MCF 10A (cell line): ENCODE results near the gene SHPK. TPM values are rescaled to one million over a fixed set of nuclear protein-coding genes. Genes with fewer than 3 reads are reported as not detected.

ENCODE experiments used
- BruUV-seq: library from RNA; stranded (reverse); fragments of 400-500 nt; replicated peaks from 2 replicates; lab custom pipeline; 2021; lab: Mats Ljungman, UMichigan
- CTCF ChIA-PET: fragments of 300-600 bp; sonication (Branson Sonifier 250); formaldehyde crosslinking; extraction: SDS; loops from one replicate; lab custom pipeline; 2021; ENCODE audit warnings: antibody characterized with exemption, inconsistent platforms; lab: Yijun Ruan, JAX
- POLR2A ChIA-PET: fragments of 300-600, 350-650 bp; sonication (Branson Sonifier 250); formaldehyde crosslinking; extraction: SDS; loops from one replicate; lab custom pipeline; 2020; ENCODE audit warnings: antibody characterized with exemption, inconsistent platforms; lab: Yijun Ruan, JAX
- DNase-seq: peaks from one replicate; pipeline ENCODE4 v3.0.0-alpha.2; 2018; ENCODE audit not compliant: unreplicated experiment
- H3K27ac Mint-ChIP-seq: one replicate; pipeline ENCODE4 v1.8.0; 2022; ENCODE audit warnings: mild to moderate bottlenecking, low read depth, mixed read lengths; ENCODE audit not compliant: unreplicated experiment
- H3K27me3 Mint-ChIP-seq: one replicate; pipeline ENCODE4 v1.8.0; 2022; ENCODE audit warnings: mixed read lengths; ENCODE audit not compliant: insufficient read depth, unreplicated experiment
- H3K36me3 Mint-ChIP-seq: one replicate; pipeline ENCODE4 v1.8.0; 2022; ENCODE audit warnings: mild to moderate bottlenecking, moderate library complexity, mixed read lengths; ENCODE audit not compliant: insufficient read depth, unreplicated experiment
- H3K4me1 Mint-ChIP-seq: one replicate; pipeline ENCODE4 v1.8.0; 2022; ENCODE audit warnings: mixed read lengths; ENCODE audit not compliant: insufficient read depth, unreplicated experiment
- H3K4me3 Mint-ChIP-seq: one replicate; pipeline ENCODE4 v1.8.0; 2022; ENCODE audit warnings: mild to moderate bottlenecking, moderate library complexity, mixed read lengths; ENCODE audit not compliant: unreplicated experiment
- H3K9me3 Mint-ChIP-seq: one replicate; pipeline ENCODE4 v1.8.0; 2022; ENCODE audit warnings: mixed read lengths; ENCODE audit not compliant: unreplicated experiment
- intact Hi-C: fragments of 100-400 bp; cut with micrococcal nuclease; formaldehyde crosslinking; loops from 2 replicates; pipeline ENCODE4 v1.14.1; 2022
- total RNA-seq: library from RNA; stranded (reverse); gene quantifications from 2 replicates; pipeline ENCODE4 v1.2.3, GENCODE V29; 2022
- TF ChIP-seq, protein P1 (sequence below): fragments of 200-600 bp; IDR thresholded peaks from one replicate; pipeline ENCODE4 v1.8.0; 2022; ENCODE audit warnings: antibody characterized with exemption, mild to moderate bottlenecking; ENCODE audit not compliant: unreplicated experiment

SHPK gene
- total RNA-seq, 1 experiment from 2014 or later, result 6.3 TPM

- no peaks in the 10 kb centered on the region for H3K9me3 Mint-ChIP-seq
- H3K4me3 Mint-ChIP-seq, result no peak overlapping the region
- BruUV-seq, result no TSS peak
- no peaks in the 10 kb centered on the region for H3K27me3 Mint-ChIP-seq
- H3K27ac Mint-ChIP-seq, result no peak overlapping the region
- POLR2A ChIA-PET, result interaction anchor here (4.8 kb wide), 1 partner anchor 11 kb away, joined by 34 read pairs; the partner anchor contains the start of genes EMC6 and TAX1BP3
- TF ChIP-seq, protein P1, sequence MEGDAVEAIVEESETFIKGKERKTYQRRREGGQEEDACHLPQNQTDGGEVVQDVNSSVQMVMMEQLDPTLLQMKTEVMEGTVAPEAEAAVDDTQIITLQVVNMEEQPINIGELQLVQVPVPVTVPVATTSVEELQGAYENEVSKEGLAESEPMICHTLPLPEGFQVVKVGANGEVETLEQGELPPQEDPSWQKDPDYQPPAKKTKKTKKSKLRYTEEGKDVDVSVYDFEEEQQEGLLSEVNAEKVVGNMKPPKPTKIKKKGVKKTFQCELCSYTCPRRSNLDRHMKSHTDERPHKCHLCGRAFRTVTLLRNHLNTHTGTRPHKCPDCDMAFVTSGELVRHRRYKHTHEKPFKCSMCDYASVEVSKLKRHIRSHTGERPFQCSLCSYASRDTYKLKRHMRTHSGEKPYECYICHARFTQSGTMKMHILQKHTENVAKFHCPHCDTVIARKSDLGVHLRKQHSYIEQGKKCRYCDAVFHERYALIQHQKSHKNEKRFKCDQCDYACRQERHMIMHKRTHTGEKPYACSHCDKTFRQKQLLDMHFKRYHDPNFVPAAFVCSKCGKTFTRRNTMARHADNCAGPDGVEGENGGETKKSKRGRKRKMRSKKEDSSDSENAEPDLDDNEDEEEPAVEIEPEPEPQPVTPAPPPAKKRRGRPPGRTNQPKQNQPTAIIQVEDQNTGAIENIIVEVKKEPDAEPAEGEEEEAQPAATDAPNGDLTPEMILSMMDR, result no peak
- no peak for DNase-seq
- peaks cover 25% of the 10 kb centered on the region for H3K36me3 Mint-ChIP-seq
- peaks cover 6% of the 10 kb centered on the region for H3K4me1 Mint-ChIP-seq
- CTCF ChIA-PET, result interaction anchor here (0.6 to 1.8 kb wide), 2 partner anchors 9 to 26 kb away, joined by 3 to 6 read pairs; no protein-coding TSS in a partner anchor
- intact Hi-C loops, result no loop called here
Measured at GRCh38 chr17:3656755-3657587, 20.9 kb upstream of the SHPK start.

DNA sequence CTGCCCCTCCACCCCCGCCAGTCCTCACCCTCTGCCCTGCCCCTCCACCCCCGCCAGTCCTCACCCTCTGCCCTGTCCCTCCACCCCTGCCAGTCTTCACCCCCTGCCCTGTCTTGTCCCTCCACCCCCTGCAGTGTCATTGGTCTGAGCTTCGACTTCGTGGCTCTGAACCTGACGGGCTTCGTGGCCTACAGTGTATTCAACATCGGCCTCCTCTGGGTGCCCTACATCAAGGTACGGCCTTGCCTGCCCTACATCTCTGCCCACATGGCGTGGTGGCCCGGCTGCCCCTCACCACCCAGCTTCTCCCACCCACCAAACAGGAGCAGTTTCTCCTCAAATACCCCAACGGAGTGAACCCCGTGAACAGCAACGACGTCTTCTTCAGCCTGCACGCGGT is 20.3 kb upstream of the SHPK start:
- H3K4me3 Mint-ChIP-seq, result no peak overlapping the region
- peaks cover 6% of the 10 kb centered on the region for H3K4me1 Mint-ChIP-seq
- ChIA-PET POLR2A (no interaction called here), CTCF (no interaction called here)
- peaks cover 20% of the 10 kb centered on the region for H3K36me3 Mint-ChIP-seq
- intact Hi-C loops, result no loop called here
- BruUV-seq, result no TSS peak
- H3K27me3 Mint-ChIP-seq, result no peaks in the 10 kb centered on the region
- no peaks in the 10 kb centered on the region for H3K9me3 Mint-ChIP-seq
- no peak overlapping the region for H3K27ac Mint-ChIP-seq
- TF ChIP-seq, protein P1, result no peak
- DNase-seq, result no peak

DNA sequence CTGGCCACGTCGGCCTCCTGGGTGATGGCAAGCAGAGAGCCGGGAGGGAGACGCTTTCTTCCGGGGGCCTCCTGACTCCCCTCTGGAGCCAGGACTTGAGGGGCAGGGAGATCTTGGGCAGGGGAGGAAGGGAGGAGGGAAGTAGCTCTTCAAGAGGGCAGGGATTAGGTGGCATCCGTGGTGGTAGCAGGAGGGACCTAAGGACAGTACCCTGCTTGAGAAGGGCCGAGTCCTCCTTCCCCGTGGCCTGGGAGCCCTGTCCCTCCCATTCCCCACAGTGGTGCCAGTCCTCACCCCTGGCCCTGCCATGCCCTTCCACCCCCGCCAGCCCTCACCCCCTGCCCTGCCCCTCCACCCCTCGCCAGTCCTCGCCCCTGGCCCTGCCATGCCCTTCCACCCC is 19.7 kb upstream of the SHPK start:
- Mint-ChIP-seq H3K27me3 (no peaks in the 10 kb centered on the region), H3K36me3 (peaks cover 14% of the 10 kb centered on the region), H3K4me3 (no peak overlapping the region), H3K27ac (no peak overlapping the region), H3K9me3 (no peaks in the 10 kb centered on the region), H3K4me1 (peaks cover 6% of the 10 kb centered on the region)
- TF ChIP-seq, protein P1, result no peak
- ChIA-PET POLR2A (interaction anchor here (2.1 kb wide), 1 partner anchor 19 kb away, joined by 9 read pairs; the partner anchor contains the start of genes CTNS and SHPK), CTCF (no interaction called here)
- BruUV-seq, result no TSS peak
- no peak for DNase-seq
- intact Hi-C loops, result no loop called here
